ENCODE data around the gene NKX2-8.

DNA sequence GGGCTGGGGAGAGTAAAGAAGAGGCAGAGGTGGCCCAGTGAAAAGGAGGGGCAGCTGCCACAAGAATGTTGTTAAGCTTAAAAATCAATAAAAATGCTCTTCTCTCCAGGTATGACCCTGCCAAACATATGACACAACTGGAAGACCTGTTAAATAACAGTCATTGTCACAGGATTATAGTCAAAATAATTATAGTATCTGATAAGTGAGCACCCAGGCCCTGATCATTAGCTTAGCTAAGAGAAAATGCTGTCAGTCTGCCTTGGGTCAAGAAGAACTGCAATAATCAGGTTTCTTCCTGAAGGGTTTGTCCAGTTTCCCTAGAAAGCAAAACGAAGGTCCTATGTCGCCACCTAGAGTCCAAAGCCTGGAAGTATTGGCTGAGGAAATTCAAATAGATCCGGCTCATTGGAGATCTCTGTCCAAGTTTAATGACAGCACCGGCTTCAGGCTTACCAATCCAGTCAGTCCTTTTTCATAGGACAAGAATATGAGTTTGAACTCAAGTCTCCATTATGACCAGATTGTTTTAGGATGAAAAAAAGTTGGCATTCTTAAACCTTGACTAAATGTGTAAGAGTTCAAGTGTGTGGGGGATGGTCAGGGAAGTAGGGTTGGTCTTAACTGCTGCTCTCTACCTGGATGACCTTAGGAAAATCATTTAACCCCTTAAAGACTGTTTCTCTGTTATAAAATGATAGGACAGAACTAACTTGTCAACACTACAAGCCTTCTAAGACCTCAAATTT is 22.5 kb upstream of the NKX2-8 start:
- no peak for TF ChIP-seq POLR2A (IDR thresholded peaks at IDR 0.05; ENCODE audit: low read length)
- TF ChIP-seq GATA1 (IDR thresholded peaks at IDR 0.05; ENCODE audit: low read depth, low read length): no peak
